ENCODE measurements around the gene ACKR1.

The ACKR1 gene

GRCh38 chr1:159223004-159223403 lies 18.3 kb downstream of the ACKR1 start:
- no peak for DNase-seq

DNA sequence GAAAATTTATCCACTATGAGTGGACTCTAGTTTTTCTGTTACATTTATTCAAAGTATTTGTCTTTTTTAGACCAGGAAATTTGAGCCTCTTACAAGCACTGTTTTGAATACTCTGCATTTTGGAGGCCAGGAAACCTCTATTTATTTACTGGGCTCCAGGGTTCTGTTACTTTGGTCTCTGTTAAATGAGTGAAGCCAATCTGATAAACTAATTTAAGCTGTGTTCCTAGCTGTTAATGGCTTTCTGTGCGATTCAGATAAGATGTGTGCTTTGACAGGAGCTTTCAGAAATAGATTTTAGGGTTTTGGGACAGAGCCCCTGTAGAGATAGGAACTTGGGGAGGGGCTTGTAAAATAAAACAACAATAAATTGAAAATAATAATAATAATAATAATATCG lies 23.9 kb downstream of the ACKR1 start:
- no peak for DNase-seq

- no peak for DNase-seq
These were observed 24.7 kb downstream of the ACKR1 start for GRCh38 chr1:159229260-159229885.

- no peak for DNase-seq
These were observed 25.2 kb downstream of the ACKR1 start for GRCh38 chr1:159229896-159230295.

DNA sequence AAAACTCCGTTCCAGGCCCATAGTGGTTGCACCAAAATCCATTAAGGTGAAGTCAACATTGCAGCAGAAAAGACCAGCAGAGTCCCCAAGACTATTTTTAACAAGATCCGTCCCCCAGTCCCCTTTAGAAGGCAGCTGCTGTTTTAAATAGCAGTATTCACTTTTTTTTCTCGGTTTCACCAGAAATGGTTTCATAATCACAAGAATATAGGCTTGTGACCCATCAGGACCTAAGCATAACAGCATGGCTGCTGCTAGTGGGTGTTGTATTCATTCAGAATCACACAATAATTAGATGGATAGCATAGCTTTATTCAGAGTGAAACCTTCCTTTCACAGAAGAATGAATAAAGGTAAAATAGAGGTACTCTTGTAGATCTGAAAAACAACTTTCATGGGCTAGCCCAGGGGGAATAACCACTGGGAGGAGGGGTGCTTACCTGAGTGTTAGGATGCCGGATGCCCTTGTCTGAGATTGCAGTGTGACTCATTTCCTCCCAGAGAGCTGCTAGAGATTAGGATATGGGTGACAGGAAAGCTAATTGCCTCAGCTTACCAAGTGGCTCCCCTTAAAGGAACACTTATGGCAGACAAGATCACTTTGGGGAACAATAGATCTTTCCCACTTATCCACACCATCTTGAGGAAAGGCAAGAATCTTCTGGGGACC lies 35.0 kb downstream of the ACKR1 start:
- no peak for DNase-seq

- DNase-seq = no peak
These were observed 42.6 kb downstream of the ACKR1 start for GRCh38 chr1:159247266-159247665.

- DNase-seq = no peak
These were observed 43.6 kb downstream of the ACKR1 start for GRCh38 chr1:159248311-159248710.

- no peak for DNase-seq
These were observed 46.1 kb downstream of the ACKR1 start for GRCh38 chr1:159250638-159251216.

Data from effector CD8-positive, alpha-beta T cell (primary cell).